NCI-H1105 (cell line): ENCODE measurements around the gene POLR1A.
"Not testable (repeated sequence)": the region's sequence is repeated elsewhere in the genome, so short reads cannot be mapped to it uniquely, and the experiment has no call there.

Source experiments
- DNase-seq: peaks from one replicate; lab custom pipeline; 2025; lab: John Stamatoyannopoulos, UW

Gene POLR1A

DNA sequence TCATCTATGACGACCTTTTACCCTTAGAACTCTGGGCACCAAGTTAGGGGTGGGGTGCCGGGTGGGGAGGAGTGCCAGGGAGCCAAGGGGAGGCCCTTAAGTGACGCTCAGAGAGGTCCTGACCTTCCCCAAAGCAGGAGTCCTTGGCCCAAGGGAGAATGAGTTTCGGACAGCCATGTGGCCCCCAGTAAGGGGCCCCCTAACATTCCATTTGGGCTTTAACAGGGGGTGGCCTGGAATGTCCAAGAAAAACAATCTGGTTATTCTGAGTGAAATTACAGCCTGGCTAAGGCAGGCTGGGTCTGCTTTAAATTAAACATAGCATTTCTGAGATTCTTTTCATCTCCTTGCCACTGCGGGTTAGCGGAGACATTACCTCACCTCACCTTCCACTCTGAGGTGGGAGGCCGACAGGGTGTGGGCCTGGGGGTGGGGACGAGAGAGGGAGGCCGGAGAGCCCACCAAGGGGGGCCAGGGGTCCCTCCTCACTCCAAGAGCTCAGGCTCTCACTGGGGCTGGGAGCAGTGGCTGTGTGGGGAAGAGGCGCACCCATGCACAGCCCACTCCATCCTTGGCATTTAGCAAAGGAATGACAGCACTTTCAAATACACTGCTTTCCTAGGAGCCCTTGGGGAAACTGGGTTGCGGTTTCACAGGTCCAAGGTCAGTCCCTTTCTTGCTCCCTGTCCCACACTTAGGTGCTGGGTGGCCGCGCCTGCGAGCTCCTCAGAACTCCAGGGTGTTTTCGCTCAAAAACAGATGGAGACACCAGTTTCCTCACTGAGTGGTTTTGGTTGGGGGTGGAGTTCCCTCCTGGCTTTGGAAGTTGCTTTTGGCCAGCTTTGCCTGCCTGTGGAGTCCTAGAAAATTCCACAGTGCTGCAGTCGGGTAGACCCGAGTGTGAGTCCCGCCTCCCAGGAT lies 107.4 kb downstream of the POLR1A start:
- no peak for DNase-seq

DNA sequence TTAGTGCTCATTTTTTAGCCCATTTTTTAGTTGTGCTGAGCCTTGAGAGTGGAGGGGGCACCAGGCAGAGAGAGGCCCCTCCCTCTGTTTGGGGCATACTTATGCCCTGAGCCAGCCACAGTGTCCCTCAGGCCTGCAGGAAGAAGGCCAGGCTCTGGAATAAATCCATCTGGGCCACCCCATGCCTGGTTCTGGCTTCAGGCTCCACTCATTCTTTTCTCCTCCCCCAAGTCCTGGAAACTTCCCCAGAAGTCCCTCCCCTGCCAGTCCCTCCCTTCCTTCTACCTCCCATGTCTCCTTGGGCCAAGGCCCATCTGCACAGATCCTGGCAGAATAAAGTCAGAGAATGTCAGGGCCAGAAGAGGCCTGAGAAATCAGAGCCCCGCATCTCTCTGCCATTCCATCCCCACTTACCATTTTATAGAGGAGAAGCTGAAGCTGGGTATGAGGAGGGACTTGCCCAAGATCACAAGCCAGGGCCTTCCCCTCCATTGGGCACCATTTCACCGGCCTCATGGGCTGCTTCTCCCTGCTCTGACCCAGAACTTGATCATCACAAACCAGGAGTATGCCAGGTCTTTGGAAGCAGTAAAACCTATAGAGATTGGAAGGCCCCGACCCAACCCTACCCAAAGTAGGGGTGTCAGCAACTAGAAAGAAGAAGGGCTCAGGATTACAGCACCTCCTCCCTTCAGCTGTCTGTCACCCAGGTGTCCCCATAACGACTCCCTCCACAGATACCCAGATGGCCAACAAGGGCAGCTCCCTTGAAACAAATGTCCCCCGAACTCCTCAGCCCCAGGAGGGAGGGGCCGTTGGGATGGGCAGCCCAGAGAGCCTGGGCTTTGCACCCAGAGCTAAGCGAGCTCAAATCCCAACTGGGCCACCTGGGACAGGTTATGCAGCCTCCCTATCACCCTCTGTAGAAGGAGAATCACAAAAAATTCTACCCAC lies 108.4 kb downstream of the POLR1A start:
- DNase-seq = no peak

DNA sequence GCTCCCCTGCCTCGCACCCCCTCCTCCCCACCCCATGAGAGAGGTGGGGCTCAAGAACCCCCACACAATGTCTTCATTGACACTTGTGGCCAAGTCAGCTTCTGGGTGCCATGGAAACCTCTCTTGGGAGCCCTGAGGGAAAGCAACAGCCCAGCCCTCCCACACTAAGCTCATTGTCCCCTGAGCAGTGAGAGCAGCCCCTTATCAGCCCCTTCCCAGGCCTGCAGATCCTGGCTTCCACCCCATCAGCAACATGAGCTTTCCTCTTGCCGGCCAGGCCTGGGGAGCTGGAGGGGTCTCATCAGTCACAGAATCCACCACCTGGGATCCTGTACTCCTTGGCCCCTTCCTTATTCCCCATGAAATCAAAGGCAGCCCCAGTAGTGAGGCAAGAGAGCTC lies 109.1 kb downstream of the POLR1A start:
- no peak for DNase-seq

DNA sequence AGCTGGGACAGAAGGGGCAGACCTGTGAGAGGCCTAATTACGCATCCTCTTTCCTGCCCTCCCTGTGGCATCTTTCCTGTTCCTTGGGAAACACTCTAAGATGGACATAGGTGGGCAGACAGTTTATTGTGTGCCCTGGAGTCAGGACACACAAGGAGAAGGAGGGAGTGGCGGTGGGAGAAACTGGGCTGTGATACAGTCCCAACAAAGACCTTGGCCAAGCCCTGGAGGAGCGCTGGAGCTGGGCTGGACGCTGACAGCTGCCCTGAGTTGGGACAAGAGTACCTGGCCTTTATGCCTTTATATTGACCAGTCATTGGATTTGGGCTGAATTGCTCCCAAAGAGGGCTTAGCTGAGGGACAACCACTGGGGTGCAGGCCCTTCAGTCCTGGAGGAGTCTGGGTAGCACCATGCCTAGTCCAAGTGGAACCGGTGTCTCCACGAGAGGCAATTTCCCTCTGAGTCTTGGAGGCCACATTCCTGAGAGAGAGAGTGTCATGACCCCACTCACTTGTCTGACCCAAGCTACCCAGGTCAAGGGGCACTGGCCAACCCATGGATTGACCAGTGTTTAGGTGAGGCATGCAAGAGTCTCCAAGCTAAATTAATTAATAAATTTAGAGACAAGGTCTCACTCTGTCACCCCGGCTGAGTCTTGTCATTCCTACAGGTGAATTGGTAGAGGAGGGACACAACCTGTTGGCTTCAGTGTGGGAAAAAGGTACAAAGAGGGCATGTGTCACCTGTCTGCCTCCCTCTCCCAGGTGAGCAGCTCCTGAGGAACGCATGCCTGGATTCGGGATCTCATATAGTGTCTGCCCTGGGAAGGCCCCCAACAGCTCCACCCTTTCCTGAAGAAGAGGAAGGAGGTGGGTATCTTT lies 109.8 kb downstream of the POLR1A start:
- no peak for DNase-seq

DNA sequence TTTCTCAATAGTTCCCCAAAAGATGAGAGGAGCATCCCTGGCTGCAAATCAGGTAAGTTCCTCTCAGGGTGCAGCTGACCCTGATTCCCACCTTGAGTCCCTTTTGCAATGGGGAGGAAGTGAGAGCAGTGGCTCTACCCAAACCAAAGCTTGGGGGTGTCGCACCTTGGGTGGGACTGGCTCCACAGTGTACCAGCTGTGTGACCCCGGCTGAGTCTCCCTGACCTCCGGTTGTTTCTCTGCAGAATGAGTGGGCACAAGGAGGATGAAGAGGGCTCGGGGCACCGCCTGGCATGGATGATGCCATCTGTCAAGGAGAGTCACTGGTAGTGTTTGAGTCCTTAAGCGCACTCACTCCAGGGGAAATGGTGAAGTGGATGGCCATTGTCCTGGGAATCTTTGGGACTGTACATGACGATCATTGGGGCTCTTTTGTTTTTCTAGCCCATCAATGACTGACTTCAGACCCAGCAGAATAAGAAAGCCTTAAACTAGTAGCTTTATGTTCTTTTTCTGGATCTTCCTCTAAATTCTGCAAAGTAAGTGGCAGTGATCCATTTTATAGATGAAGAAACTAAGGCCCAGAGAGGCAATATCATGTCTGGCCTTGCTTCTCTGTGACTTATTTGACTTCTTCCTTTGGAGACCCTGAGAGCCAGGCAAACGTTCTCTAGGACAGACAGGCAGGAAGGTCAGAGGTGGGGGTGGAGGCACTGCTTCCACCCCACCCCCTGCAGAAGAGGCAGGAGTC lies 110.6 kb downstream of the POLR1A start:
- no peak for DNase-seq

DNA sequence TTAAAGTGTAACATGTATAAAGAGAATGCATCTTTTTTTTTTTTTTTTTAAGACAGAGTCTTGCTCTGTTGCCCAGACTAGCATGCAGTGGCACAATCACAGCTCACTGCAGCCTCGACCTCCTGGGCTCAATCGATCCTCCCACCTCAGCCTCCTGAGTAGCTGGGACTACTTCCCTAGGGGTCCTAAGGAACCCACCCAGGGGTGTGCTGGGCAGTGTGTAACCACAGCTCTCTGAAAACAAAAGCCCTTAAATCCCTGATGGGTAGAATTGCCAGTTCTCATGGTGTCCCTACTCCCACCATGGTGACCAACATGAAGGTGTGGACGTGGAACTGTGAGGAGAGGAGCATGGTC lies 111.3 kb downstream of the POLR1A start:
- no peak for DNase-seq

DNA sequence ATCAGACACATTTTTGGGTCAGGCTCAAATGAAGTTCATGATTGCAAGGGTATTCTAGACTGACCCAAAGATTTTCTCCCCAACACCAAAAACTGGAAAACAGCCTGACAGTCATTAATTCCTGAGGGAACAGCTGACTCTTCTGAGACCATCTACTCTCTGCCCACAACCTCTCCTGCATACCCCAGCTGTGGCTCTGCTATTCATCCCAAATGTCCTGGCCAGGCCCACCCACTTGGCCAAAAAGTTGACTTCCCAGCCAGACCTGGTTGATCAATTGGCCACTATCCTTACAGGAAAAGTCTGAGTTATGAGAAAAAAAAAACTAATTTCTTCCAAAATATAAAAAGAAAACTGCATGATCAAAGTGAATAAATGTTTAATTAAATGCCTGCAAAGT lies 113.1 kb downstream of the POLR1A start:
- no peak for DNase-seq

DNA sequence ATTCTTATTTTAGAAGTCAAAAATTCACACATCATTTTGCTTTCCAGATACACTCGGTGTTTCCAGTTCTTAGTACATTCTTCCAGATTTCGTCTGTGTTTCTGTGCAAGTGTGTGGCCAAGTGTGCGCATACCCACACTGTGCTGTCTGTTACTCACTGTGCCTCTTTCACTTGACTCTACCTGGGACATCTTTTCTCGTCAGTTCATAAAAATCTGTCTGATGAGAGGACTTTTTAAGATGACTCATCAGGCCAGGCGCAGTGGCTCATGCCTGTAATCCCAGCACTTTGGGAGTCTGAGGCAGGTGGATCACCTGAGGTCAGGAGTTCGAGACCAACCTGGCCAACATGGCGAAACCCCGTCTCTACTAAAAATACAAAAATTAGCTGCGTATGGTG lies 113.6 kb downstream of the POLR1A start:
- not testable (repeated sequence) for DNase-seq

DNA sequence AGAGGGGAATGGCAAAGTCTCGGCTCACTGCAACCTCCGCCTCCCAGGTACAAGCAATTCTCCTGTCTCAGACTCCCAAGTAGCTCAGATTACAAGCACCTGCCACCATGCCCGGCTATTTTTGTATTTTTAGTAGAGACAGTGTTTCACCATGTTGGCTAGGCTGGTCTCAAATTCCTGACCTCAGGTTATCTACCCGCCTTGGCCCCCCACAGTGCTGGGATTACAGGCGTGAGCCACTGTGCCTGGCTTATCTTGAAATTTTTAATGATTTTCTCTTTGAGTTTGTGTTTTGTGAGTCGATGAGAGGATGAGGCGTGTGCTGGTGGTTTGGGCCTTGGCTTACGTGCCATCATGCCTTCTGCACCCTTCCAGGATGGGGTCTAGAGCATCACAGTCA lies 115.6 kb downstream of the POLR1A start:
- DNase-seq = no peak

DNA sequence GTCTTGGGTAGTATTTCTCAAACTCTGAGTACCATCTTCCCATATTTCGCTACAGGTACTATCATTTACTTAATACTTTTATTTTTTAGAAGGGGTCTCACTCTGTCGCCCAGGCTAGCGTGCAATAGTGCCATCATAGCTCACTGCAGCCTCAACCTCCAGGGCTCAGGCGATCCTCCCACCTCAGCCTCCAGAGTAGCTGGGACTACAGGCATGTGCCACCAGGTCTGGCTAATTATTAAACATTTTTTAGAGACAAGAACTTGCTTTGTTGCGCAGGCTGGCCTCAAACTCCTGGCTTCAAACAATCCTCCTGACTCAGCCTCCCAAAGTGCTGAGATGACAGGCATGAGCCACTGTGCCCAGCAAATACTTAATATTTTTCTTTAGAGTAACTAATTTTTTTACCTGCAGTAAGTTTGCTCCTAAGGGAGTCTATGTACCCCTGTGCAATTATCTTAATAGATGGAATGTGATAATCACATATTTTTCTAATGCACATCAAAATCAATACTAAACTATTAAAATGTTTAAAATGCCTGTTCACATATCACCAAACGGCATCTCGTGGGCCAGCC lies 116.3 kb downstream of the POLR1A start:
- no peak for DNase-seq

DNA sequence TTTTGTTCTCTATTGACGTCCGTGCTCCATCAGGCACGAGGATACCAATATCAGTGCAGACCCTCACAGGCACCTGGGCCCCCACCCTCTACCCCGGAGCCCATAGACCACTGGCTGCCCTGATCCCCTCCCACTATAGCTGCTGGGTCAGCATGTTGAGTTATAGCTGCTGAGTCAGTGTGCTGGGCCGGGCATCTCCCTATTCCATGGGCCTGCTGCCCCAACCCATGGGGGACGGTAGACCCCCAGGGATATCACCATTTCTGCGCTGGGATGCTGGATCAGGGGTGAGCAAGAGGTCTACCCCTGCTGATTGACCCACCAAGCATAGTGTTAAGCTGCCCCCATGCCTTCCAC lies 116.8 kb downstream of the POLR1A start:
- no peak for DNase-seq

DNA sequence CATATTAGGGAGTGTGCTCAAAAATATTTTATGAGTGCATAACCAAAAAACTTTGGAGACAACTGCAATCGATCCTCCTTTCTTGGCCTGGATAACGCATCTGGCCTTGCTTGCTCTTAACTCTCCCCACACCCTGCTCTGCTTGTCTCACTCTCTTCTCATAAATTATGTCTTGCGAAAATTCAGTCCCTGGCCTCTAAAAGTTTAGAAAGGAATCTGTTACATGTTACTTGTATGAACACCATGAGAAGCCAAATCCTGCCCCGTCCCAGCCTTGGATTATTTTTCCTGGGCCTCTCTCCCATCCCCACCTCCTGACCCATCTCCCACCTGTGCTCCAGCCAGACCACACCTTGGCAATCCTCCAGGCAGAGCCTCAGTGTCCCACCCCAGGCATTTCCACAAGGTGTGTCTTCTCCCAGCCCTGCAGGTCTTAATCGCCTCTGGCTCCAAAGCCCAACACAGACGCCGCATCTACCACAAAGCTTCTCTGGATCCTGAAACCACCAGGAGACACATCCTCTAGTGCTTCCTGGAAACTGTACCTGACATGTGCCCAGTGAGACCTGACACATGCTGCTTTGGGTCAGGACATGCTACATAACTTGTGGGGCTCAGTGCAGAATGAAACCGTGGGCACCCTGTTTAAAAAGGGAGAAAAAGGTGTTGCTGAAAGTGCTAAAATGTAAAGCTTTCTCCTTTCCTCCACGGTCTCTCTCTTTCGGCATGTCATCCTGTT lies 117.3 kb downstream of the POLR1A start:
- DNase-seq = no peak

DNA sequence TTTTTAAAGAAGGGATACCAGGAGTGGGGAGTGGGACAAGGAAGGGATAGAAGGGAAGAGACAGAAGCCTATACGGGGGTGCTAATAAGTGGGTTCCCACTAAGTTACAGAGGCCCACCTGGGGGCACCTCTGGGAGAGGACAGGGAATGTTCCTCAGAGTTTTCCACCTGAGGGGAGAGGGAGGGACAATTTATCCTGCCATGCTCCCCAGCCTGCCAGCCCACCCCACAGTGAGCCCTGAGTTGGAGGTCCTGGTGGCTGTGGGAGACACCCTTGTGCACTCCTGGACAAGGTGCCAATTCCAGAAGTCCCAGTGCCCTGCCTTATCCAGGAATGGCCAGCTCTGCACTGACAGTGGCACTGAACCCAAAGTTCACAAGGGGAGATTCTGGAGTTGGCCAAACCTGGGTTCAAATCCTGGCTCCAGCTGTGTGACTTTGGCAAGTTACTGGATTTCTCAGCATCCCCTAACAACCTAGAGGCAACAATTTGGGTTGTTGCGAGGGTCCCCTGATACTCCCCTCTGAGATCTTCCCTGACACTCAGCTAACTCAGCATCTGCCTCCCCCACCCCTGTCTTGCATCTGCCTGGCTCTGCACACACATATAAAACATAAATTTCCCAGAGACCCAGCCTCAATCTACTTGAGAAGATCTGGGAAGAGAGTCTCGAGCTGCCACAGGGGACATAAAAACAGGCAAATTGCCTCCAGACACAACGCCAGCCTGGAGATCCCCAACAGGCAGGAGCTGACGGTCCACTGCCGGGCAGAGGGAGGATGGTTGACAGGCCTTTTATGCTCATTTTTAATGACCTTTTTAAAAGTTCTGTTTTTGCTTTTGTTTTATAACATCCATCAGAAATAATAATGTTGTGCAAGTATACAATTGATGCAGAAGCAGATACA lies 118.2 kb downstream of the POLR1A start:
- DNase-seq = no peak

DNA sequence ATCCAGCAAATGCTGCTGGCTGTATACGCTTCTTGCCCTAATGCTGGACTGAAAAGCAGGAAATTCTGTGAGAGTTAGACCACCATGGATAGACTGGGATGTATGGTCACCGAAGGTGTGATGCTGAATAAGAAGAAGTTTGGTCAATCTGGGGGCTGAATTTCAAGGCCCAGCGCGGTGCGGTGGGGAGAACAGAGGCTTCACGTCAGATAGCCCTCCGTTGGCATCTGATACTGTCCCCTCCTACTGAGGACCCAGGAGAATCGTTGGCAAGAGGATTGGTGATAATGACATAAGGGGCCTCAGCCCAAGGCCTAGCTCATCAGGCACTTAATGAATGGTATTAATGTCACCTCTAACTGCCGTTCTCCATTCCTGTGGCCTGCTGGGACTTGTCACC lies 119.6 kb downstream of the POLR1A start:
- no peak for DNase-seq

DNA sequence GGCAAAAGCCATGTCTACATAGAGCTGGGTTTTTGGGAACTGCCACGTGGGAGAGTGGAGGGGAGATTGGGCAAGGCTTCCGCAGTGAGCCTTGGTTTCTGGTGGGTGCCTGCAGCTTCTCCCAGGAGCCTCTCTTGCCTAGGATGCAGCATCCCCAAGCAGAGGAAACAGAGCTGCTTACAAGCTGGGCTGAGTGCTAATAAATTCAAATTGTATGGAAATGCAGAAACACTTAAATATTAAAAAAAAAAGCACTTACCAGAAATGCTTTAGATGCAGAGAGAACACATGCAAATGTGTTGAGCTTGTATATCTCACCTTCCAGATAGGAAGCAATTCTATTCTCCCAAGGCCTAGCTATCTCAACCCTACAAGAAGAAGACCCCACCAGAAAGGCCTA lies 120.9 kb downstream of the POLR1A start:
- DNase-seq = no peak

DNA sequence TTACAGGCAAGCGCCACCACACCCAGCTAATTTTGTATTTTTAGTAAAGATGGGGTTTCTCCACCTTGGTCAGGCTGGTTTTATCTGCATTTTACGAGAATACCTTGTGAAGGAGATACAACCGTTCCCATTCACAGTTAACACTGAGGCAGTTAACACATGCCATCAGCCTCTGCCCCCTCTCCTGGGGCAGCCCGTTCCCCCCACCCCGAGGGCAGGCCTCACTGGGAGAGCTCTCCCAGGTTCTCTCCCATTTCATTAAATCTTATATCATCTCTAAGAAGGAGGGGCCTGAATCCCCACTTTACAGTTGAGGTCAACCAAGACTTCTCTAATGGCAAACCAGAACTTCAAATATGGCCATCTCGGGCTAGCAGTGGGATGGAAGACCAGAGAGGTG lies 121.9 kb downstream of the POLR1A start:
- DNase-seq = no peak

DNA sequence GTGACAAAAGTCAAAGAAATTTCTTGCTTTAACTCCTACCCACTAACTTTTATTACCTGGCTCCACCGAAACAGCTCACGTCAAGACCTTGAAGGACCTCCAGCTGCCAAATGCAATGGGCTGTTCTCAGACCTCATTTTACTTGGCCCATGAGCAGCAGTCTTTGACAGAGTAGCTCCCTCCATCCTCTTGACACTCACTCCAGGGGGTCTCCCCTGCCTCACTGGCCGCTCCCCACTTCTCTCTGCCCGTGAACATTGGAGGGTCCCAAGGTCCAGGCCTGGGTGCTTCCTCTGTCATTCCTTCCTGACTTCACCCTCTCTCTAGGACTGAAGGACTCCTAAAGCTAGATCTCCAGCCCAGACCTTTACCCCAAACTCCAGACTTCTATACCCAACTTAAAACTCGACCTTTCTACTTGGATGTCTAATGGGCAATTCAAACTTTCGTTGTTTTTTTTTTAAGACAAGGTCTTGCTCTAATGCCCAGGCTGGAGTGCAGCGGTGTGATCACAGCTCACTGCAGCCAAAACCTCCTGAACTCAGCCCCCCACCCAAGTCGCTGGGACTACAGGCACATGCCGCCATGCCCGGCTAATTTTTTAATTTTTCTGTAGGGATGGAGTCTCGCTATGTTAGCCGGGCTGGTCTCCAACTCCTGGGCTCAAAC lies 124.0 kb downstream of the POLR1A start:
- no peak for DNase-seq

DNA sequence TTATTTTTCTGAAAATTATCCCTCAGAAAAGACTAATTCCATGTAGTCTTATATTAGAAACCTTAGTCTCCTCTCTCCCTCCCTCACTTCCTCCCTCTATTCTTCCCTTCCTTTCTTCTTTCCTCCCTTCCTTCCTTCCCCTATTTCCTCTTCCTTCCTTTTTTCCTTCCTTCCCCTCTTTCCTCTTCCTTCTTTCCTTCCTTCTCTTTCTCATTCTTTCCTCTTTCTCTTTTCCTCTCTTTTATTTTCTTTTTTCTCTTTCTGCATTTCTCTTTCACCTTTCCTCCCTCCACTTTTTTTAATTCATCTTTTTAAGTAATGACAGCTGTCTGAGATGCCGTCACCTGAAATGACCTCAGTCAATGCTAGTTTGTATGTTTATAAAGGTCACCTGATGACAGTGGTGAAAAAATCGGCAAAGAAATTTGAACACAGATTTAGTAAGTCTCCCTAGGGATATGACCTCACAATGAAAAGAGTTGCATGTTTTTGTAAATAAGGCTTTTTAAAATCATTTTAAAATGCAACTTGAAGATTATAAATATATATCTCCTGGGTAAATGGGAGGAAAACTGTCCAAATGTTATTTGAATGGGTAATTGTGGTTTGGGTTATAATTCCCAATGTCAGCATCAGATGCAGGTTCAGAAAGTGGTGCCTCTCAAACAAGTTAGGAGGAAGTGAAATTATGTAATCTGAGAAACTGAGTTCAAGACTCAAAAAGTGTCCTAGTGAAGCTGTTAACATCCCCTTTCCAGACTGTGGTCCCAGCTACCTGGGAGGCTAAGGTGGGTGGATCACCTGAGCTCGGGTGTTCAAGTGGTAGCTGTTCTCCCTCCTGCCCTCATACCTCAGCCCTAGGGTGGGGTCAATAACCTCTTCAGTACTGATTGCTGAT lies 126.6 kb downstream of the POLR1A start:
- no peak for DNase-seq
